ENCODE measurements around the gene TGFBR3.
"Not testable (repeated sequence)": the region's sequence is repeated elsewhere in the genome, so short reads cannot be mapped to it uniquely, and the experiment has no call there.

TGFBR3 gene

DNA sequence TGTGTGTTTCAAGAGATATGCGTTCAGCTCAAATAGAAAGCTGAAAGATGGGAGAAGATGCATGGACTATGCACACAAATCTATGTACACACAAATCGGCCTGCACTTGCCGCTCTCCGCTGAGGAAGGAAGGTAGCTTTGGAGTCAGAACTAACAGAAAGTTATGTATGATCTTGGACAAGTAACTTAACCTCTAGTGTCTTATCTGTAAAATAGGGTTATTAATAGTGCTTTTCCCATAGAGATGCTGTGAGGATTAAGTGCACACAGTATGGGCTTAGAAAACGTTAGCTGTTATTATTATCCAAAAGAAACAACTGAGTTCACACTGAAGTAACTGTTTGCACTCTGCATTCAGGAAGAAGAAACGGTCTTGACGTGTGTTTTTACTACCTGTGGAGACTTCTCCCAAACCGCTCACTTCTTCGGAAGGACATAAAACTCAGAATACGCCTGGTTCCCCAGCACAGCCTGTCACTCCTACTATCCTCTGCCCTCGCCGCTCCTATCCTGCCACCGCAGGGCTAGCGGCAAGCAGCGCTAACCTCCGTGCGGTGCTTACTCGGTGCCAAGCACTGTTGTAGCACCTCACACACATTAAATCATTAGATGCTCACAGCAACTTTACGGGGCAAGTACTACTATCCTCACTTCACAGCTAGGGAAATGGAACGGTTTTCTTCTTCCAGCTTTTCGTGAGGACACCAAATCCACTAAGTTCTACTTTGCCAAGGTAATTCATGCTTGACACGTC lies 1.3 kb downstream of the TGFBR3 start:
- no peak for DNase-seq (ENCODE audit: low read depth, low spot score)

DNA sequence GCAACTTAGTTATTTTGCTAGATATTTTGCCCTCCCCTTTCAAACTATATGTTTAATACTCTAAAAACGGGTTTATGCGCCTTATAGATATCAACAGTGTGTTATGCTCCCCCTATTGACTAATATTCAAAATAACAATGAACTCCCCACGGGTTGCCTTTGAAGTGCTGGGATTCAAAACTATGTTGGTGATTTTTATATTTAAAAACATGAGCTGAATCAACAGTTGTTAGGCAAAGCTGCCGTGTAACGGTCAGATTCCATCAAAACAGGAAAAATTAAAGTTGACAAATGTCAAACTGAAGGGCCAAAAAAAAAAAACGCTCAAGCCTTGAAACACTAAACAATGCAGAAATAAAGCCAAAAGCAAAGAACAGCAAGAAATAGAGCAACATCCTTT lies 2.5 kb downstream of the TGFBR3 start:
- no peak for DNase-seq (ENCODE audit: low read depth, low spot score)

DNA sequence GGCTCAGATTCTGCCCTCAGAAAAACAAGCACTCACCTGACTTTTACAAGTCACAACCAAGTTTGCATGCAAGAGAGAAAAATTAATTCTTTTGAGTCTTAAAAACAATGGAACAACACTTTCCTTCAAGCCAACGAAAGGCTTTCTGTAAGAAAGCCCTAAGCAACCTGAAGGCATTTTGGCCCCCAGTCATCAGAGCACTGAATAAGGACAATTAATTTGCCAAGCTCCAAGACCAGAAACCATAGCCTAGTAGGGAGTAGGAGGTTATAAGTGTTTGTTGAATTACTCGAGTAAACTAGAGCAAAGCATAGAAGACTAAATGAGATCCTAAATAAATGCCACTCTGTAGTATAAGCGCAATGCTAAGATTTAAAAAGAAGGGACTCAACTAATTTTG lies 4.7 kb downstream of the TGFBR3 start:
- DNase-seq (ENCODE audit: low read depth, low spot score), result no peak

DNA sequence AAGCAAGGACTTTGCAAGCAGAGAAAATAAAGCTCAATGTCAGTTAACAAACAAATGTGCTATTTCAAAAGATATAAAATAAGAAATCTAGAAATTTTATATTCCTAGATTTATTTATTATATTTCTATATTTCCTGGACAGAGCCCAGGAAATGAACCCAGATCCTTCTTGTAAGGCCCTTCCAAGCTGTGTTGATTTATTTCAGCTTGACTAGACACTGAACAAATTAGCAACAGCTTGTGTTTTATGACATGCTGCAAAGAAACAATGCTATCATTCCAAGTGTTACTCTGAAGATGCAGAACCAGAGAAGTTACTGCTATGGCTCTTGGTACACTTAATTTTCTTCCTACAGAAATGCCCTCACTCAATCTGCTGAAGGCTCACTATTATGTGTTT lies 6.2 kb downstream of the TGFBR3 start:
- DNase-seq (ENCODE audit: low read depth, low spot score), result no peak

DNA sequence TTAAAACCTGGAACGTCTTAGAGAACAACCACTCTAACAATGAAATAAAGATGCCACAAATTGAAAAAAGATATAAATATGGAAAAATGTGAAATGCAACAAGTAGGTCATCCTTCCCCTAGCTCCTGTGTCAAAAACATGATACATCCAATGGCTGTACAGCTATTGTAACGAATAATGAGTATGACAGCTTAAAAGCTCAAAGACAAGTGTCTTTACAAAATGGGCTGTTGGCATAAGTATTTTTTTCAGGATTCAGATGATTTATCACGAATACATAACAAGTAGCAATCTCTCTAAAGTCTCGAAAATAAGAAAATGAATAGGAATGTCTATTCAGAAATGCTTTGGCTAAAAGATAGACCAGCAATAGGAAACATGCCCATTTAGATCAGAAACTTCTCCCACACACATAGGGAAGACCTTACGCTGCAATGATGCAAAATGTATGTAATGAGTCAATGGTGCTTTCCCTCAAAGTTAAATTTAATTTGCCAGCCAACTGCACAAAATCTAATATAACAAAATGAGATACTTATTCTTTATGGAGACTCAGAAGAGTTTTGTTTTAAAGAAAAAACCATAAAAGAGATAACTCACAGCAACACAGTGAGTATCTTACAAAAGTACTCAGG lies 8.3 kb downstream of the TGFBR3 start:
- DNase-seq (ENCODE audit: low read depth, low spot score), result no peak

DNA sequence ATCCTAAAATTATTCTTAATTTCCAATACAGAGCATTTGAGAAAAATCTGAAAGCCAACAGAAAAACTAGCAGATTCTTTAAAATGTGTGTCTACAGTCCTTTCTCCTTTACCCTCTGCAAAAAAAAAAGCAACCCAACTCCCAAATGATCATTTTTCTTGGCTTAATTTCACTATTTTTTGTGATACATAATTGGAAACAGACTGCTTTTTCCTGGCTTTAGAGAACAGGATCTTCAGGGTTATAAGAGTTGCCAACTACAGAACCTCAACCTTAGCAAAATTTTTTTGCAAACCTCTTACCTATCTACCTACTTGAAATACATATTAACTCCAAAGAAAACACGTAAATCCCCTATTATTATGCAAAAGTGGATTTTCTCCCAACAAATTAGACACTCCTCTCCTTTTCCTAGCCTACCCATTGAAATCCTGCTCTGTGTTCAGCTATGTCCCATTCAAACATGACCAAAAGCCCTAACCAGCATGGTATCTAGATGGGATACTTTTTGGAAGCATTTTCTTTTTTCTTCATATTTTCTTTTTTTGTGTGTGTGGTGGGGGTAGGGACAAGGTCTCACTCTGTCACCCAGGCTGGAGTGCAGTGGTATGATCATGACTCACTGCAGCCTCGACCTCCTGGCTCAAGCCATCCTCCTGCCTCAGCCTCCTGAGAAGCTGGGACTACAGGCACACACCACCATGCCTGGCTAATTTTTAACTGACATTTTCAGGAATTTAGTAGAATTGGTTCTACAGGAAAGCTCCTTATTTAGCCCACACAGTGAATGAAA lies 9.0 kb downstream of the TGFBR3 start:
- no peak for DNase-seq (ENCODE audit: low read depth, low spot score)

DNA sequence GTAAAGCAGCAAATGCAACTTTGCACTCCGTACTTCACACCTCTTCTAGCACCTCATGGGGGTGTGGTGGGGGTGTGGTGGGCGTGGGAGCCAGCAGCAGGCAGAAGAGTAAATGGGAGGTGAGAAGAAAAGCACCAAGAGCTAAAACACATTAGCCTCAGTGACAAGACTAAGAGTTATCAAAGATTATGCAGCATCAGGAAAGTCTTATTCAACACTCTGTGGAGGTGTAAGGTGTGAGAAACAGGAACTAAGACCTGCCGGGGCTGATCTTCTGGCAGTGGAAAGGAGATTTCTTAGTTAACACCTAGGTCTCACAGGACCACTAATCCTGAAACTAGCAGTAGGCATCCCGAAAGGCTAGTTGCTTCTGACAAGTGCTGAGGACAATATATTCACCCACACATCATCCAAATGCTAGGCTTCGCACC lies 9.9 kb downstream of the TGFBR3 start:
- DNase-seq (ENCODE audit: low read depth, low spot score), result no peak

DNA sequence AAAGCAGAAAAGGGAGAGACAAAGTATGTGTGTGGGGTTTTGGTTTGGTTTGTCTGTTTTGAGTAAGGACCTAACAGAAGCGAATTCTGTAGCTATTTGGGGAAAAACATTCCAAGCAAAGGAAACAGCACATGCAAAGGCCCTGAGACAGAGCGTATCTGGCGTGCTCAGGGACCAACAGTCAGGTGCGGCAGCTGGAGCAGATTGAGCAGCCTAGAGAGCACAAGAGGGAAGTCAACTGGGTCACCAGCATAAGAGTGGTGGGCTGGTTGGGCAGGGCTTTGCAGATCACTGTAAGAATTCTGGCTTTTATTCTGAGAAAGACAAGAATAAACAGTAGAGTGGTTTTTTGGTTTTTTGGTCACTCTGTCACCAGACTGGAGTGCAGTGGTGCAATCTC lies 11.8 kb downstream of the TGFBR3 start:
- DNase-seq (ENCODE audit: low read depth, low spot score), result no peak

DNA sequence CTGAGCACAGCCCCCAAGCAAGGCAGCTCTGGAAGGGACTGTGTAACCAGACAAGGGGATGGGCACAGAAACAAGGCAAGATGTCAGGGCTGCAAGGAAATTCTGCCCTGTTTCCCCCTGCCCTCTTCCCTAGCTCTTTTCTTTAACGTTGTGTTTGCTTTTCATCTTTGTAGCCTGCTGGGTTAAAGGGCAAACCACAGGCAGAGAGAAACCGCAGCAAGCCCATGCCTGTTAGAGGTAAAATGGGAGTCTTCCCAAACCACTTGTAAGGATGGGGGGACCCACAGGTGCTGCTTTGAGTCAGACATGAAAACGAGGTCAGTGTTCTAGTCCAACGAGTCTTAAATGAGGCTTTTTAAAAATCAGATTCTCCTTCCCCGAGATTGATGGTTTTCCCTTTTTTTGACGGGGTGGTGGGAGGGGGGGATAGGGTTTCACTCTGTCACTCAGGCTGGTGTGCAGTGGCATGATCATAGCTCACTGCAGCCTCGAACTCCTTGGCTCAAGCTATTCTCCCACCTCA lies 13.3 kb downstream of the TGFBR3 start:
- no peak for DNase-seq (ENCODE audit: low read depth, low spot score)

DNA sequence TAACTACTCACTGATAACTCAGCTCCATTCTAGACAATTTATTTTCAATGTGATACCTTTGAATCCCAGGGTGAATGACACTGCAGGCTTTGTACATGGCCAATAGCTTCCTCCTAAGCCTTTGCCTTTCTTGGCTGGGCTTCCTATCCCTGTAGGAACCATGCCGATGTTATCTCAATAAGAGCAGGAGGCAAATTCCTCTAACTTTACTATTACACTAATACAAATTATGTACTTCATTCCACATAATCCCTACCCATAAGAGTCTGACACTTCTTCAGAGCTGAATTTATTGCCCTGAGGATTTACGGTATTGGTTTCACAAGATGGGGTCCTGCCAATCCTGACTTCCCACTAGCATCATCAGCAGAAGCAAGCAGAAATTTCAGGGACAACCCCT lies 14.0 kb downstream of the TGFBR3 start:
- no peak for DNase-seq (ENCODE audit: low read depth, low spot score)

DNA sequence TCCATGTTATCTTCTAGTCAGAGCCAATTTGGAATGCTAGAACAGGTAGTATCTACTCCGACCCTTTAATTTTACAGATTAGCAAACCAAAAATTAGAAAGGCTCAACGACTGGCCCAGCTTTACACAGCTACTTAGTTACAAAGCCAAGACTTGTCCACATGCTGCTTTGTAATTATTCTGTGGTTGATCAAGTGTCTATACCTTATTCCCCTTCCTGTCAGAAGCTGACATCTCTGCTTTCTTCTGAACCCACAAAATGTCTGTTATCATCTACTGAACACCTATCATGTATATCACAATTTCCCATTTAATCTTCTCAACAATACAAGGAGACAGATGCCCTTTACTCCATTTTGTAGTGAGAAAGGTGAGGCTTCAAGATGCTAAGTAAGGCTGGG lies 15.6 kb downstream of the TGFBR3 start:
- DNase-seq (ENCODE audit: low read depth, low spot score), result no peak

DNA sequence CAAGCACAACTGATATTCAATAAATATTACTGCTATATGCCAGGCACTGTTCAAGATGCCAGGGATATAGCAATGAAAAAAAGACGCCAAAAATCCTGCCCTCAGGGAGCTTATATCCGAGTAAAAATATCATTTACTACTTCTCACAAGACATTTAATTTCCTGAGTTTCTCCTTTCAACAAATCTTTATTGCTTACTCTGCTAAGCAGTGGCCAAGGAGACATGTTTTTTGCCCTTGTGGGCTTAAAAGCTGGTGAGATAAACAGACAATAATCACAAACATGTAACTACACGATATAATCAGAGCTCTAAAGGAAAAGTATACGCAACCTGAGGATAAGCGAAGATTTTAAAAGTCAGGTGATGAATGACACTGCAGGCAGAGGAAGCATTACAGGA lies 19.5 kb downstream of the TGFBR3 start:
- no peak for DNase-seq (ENCODE audit: low read depth, low spot score)

DNA sequence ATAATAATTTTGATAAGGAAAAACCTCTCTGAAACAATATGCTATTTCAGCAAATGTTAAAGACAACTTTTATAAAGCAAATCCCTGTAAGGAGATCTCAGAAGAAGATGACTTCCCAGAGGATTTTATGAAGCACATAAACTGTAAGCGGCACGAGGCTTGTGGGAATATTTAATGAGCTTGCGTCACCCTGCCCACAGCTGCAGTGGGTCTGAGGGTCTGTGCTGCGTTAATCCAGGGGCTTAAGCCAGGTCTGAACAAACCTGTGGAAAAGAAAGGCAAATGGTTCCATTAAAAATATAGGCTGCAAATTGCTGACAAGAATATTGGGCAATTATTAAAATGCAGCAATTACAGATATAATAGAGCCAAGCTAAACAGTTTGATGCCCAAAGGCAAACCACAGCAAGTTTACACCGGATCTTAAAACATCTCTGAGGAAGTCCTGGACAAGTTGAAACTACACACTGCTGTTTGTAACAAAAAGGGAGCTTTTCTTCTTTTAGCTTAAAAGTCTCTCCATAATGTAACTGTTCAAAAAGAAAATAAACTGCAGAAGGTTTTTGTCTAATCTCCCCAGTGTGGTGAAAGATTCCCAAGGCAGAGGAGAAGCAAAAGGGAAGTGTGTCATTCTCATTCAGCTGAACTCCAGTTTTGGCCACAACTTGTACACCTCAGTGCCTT lies 21.8 kb downstream of the TGFBR3 start:
- no peak for DNase-seq (ENCODE audit: low read depth, low spot score)

DNA sequence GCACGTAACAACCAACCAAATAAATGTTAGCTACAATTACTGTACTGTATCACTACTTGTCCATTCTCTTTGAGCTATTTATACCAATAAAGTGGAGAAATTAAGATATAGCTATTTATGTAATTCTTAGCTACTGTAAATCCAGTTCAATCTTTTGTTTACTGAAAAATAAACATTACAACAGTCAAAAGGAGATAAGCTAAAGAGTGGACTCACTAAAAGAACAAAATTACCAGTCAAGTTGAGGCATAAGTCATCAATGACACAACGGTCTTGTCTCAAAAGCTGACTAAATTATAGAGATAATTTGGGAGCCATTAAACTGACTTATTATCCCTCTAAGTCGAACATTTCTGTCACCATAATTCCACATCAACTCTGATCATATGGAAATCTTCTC lies 22.5 kb downstream of the TGFBR3 start:
- DNase-seq (ENCODE audit: low read depth, low spot score), result no peak

DNA sequence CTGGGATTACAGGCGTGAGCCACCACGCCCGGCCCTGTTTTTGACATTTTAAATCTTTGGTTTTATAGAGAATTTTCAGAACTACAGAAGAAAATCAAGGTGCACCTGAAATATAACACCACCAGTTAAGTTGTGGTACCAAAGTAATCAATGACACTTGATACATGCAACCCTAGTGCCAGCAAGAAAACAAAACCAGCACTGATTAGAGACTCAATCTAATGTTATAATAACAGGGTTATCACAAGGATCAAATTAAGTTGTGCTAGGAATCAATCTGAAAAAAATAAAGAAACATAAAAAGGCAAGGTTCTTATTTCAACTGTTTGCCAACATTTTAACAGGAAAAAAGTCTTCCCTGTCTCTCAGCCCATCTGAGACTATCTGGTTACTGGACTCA lies 23.8 kb downstream of the TGFBR3 start:
- DNase-seq (ENCODE audit: low read depth, low spot score), result no peak

DNA sequence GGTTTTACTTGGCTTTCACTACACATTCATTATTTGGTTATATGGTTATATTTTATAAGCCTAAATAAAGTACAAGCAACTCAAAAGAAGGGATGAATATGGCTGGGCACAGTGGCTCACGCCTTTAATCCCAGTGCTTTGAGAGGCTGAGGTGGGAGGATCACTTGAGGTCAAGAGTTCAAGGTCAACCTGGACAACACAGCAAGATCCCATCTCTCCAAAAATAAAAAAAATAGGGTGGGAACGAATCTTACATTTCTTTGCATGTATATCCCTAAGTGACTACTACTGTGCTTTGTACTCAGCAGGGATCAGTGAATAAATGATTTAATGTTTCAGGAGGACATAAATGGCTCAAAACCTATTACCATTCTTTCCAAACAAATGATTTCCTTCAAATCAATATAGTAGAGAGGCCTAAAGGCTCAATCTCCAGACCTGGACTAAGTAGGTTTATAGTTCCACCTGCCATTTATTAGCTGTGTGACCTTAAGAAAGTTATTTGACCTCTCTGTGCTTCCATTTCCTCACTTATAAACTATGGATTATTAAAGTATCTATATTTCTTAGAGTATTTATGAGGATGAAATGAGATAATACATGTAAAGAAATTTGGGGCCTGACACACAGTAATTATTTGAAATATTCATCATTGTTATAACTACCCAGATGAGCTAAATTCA lies 28.3 kb downstream of the TGFBR3 start:
- DNase-seq (ENCODE audit: low read depth, low spot score), result no peak

DNA sequence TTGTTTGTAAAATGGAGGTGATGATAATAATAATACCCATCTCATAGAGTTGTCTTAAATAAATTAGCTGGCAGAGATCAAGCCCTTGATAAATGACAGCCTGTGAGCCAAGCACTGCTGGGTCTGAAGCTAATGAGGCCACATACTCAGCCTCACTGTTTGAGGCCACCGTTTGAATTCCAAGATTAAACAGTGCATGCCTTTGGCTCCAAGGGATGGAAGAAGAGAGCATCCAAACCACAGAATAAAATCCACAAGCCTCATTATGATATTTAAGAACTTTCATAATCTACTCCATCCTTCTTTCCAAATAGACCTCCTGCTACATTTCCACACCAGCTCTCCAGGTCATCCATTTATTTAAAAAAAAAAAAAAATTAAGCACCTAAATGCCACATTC lies 29.0 kb downstream of the TGFBR3 start:
- no peak for DNase-seq (ENCODE audit: low read depth, low spot score)

DNA sequence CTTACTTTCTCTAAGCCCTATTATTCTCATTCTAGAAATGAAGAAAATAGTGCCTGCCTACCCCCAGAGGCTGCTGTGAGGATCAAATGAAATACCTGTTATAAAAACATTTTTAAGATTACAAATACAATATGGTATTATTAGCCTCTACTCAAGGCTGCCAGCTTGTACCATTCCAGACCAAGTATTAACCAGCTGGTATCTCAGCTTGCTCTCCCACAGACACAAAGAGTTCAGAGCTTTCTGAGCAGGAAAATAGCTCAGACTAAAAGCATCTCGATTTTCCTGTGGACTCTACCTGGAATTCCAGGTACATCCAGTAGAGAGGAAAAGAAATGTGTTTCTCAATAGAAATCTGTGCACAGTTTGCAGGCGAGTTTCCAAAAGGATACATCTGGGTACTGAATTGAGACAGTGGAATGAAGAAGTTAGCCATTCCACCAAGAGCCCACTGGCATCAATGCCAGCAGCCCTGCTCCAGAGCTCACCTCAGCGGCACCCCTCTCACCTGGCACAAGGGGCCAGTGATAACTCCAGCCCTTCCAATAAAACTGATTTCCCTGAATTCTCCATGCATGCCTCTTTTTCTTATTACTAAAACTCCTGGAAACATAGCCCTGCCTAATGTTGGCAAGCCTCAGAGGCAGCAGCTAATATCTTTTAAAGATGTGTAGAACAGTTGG lies 31.0 kb downstream of the TGFBR3 start:
- no peak for DNase-seq (ENCODE audit: low read depth, low spot score)

DNA sequence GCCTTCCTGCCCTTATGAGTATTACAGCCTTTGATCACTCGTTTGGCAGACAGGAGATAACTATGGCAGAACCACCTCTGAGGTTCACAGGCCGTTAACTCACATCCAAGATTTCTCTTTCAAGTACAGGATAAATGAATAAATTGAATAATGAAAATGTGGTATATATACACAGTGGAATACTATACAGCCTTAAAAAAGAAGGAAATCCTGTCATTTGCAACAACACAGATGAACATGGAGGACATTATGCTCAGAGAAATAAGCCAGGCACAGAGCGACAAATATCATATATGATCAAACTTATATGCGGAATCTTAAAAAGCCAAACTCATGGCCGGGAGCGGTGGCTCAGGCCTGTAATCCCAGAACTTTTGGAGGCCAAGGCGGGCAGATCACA lies 32.6 kb downstream of the TGFBR3 start:
- DNase-seq (ENCODE audit: low read depth, low spot score), result no peak

DNA sequence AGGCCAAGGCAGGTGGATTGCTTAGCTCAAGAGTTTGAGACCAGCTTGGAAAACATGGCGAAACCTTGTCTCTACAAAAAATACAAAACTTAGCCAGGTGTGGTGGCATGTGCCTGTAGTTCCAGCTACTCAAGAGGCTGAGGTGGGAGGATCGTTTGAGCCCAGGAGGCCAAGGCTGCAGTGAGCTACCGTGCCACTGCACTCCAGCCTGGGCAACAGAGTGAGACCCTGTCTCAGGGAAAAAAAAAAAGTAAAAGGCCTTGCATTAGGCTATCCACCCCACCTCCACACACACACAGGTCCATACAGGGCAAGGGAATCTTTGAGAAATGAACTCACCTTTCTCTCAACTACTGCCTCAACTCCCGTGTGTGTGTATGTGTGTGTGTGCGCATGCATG lies 33.9 kb downstream of the TGFBR3 start:
- DNase-seq (ENCODE audit: low read depth, low spot score), result not testable (repeated sequence)

Data from iPS DF 19.7 (cell line).